GM19455 (cell line): Measurements from ENCODE around the gene NRN1.

ENCODE experiments used
- ATAC-seq: cut with Tn5 transposase; IDR thresholded peaks from one replicate; pipeline ENCODE4 v1.9.1; 2021; ENCODE audit not compliant: unreplicated experiment

Gene NRN1

GRCh38 chr6:6002848-6003620, 3.7 kb downstream of the NRN1 start:
- no peak for ATAC-seq

DNA sequence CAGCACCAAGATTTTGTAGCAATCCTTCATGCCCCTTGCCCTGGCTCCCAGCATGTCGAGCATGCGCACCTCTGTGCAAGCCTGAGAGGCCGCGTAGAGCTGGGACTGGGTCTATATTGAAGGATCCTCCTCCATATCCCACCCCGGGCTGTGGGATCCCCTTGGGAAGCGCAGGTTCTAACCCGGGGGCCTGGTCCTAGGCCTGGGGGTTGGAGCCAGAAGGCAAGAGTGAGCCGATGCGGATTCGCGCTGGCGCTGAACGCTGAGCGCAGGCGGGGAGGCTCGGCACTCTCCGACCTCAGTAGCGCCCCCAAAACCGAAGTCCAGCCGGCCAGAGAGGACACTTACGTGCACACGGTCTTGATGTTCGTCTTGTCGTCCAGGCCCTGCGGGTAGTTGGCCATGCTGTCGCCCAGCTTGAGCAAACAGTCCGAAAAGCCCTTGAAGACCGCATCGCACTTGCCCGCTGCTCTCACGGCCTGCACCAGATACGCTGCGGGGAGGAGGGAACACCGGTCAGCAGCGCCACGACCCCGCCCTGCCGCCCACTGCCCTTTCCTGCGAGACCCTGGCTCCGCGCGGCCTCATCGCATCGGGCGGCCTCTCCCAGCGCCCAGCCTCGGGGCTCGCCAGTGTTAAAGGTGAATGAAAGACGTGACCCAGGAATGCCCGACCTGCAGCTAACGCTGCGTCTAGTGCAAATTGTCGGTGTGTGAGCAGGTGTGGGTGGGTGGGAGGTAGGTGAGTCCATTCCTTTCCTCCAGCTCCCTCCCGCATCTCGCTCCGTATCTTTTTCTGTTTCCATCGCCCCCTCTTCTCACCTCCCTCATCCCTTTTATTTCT, 4.5 kb downstream of the NRN1 start:
- no peak for ATAC-seq

DNA sequence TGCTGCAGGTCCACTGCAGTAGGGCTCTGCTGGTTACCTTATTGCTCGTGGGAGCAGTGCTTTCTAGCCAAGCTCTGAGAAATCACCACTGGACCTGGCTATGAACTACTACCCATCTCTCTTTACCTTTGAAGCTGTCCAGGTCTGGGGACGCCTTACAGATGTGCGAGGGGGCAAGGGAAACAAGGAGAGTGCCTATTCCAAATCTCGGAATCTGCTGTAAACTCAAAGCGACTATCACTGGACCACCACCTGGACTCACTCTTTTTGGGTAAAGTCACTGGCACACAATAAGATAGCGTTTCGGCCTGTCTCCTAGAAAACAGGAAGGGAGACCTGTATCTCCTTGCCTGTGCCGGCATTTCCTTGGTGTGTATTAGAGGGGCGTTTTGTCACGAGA, 5.3 kb downstream of the NRN1 start:
- ATAC-seq, result no peak

GRCh38 chr6:5999688-6000608, 6.8 kb downstream of the NRN1 start:
- ATAC-seq, result no peak

DNA sequence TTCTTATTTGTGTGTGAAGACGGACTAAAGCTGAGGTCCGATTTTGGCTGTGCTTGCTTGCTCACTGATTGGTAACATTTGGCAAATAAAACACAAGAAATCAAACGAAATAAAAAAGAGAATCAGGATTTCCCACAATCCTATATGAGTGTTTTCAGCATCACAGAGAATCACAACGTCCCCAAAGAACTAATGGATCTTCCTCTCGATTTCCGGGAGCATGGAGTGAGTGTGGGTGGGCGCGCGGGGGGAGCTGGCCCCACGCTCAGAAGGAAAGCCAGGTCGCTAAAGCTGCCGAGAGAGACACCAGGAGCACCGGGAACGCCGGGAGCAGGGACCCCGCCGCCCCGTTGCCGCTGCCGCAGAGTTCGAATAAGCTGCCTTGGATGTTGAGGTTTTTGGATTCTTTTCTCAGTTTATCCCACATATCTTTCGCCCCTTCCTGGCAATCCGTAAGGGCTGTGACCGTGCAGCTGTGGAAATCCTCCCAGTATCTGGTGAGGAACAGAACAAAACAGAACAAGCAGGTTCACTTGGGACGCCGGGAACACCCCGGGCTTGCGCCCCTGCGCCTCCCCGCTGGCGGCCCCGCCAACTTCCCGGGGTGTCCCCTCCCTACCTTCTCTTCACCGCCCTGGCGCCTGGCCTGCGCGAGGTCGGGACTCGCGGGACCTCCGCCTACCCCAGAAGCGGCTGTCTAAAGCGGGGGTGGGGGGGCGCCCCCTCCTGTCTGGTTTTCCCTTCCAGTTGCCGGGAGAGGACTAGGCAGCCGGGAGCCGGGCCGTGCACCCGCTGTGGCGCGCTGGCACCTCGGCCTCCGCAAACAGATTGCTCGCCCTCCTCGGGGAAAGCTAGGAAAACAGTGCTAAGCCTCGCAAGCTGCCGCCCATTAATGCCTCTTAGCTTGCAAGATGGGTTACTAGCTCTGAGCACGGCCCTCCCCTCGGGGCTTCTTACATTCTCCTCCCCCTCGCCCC, 7.7 kb downstream of the NRN1 start:
- no peak for ATAC-seq

DNA sequence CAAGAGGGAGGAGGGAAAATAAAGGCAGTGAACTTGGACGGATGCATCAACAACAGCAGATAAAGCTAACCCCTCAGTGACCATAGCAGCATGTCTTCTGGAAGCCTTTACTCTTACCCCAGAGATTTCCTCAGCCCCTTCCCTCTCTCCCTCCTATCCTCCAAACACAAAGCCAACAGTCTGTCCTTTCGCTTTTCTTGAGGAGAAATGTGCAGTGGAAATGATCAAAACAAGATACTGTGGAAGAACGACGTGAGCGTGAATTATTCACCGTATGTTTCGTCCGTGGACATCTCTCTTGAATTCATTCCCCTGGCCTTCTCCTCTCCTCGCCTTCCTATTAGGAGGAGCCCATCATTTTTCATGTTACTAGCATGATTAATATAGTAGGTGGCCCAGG, 8.5 kb downstream of the NRN1 start:
- no peak for ATAC-seq

DNA sequence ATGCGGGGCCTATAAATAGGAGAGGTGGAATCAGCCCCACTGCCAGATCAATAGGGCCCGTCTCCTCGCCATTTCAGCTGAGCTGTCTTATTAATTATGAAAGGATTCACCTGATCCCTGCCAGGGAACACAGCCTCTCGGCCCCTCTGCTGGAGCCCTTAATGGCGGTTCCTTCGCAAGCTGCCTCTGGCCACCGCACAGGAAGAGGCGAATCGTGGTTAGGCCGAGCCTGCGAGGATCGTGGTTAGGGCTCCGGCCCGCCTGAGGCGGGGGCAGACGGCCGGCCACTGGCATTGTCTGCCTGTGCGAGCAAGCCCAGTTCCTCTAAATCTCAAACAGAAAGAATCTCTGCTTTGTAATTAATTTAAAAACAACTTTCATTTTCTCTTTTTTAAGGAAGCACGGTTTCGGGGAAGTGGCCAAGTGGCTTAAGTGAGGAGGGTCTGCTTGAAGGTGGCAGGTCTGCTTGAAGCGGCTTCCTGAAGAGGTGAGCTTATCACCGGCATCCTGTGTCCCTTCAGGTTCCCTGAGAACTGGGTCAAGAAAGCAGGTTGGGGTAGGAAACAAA, 9.2 kb downstream of the NRN1 start:
- ATAC-seq, result no peak

DNA sequence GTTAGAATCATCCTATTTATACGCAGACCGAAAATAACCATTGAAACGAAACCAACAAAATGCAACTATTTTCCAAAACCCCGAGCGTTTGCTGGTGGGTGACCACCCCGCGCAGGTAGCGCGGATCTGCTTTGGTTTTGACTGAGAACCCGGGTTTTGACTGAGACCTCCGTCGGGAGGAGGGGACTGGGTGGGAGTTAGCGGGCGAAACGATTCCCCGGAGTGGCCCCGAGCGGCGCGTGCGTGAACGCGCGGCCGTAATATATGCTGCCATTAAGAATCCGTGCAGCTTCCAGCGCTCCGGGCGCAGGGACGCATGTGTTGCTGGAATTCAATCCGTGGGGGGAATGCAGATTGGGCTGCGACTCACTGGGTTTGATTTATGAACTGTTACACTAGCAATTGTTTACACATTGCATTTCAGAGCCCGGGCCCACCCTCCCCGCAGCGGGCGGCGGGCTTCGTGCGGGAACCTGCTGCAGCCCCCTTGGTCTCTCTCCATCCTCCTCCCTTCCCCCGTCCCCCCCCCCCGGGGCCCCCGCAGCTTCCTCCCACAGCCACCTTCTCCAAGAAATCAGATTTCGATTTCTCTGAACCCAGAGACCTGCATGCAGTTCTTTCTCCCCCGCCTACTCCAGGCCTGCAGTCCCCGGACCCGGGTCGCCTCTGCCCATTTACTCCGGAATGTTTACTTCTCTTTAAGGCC, 9.9 kb downstream of the NRN1 start:
- ATAC-seq, result no peak

- ATAC-seq, result no peak
Observed at GRCh38 chr6:5995949-5996713, 10.6 kb downstream of the NRN1 start.

DNA sequence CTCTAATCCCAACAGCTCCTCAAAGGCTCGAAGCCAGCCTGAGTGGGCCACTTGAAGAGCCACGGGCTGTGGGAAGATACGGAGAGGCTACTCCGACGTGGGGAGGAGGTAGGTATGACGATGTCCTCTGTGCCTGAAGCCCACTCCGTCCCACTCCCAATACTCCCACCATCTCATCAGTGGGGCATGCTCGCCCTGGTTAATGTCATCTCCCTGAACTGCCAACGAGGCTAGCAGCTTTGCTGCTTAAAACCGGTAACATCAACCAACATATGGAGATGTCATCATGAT, 11.1 kb downstream of the NRN1 start:
- ATAC-seq, result no peak

GRCh38 chr6:5994999-5995657, 11.6 kb downstream of the NRN1 start:
- ATAC-seq, result no peak

GRCh38 chr6:5994234-5994998, 12.3 kb downstream of the NRN1 start:
- no peak for ATAC-seq

DNA sequence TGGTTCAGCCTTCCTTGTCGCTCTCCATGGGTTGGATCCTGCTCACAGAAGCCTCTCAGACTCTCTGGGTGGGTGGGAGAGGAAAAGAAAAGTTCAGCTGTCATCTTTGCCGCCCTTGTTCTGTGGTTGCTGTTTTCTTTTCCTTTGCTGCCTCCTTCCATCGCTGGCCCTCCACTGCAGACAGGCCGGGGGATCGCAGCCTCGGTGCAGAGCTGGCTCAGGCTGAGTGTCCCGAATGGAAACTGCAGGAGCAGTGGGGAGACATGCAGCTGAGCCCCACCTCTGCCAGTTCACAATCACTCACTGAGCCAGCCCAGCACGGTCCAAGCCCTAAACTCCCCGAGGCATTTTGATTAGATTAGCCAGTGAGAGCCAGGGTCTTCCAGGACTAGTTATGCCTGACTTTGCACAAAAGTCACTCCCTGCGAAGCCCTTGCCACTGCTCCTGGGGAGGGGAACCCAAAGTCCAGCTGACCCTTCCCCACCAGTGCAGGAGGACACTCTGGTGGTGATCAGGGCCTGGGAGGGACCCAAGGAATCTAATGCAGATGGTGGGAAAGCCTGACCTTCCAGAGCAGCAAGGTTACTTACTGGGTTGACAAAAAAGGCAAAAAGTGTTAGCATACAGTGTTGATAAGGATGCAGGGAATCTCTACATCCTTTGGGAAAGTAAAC, 14.0 kb downstream of the NRN1 start:
- no peak for ATAC-seq

DNA sequence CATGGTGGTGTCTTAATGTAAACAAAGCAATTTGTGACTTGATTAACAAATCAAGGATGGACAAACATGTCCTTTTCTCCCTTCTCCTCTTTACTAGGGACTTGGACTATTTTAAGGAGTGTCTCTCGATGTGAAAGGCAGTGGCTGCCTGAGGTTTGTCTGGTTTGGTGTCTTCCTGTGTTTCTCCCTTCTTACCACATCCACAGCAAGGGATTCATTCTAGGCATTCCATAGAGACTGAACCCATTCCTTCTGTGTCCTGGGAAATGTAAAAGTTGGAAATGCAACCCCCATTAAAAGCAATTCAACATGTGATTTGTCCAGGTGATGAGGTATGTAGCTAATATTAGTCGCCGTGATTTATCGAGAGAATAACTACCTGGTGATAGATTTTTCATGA, 15.9 kb downstream of the NRN1 start:
- ATAC-seq, result no peak

GRCh38 chr6:5989141-5989723, 17.5 kb downstream of the NRN1 start:
- ATAC-seq, result no peak

- no peak for ATAC-seq
Observed at GRCh38 chr6:5986861-5987260, 19.9 kb downstream of the NRN1 start.
